HG02973 (cell line): ENCODE data around the gene KRT39.
"Not testable (repeated sequence)": the region's sequence is repeated elsewhere in the genome, so short reads cannot be mapped to it uniquely, and the experiment has no call there.

Experiments used
- ATAC-seq: cut with Tn5 transposase; IDR thresholded peaks from one replicate; pipeline ENCODE4 v1.9.1; 2021; ENCODE audit warnings: moderate library complexity; ENCODE audit not compliant: unreplicated experiment

The KRT39 gene

GRCh38 chr17:40944531-40944930 is 22.2 kb downstream of the KRT39 start:
- no peak for ATAC-seq

GRCh38 chr17:40942553-40942952 is 24.2 kb downstream of the KRT39 start:
- no peak for ATAC-seq

DNA sequence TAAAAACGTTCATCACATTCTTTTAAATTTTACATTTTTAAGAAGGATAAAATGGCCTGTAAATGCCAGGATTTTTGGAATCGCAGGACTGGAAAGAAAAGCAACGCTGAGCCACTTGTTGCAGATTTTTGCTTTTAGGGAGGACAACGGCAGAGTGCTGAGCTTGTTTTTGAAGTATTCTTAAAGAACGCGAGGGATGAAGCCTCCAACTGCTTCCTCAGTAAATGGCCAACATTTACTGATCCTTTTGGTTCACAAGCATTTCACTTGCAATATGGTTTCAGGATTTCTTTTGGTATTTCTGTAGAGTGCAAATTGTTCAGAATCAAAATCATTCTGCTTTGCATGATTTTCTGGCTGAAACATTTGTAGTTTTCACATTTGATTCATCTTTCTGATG is 26.5 kb downstream of the KRT39 start:
- no peak for ATAC-seq

- ATAC-seq = no peak
Observed at GRCh38 chr17:40938981-40939380, 27.8 kb downstream of the KRT39 start.

DNA sequence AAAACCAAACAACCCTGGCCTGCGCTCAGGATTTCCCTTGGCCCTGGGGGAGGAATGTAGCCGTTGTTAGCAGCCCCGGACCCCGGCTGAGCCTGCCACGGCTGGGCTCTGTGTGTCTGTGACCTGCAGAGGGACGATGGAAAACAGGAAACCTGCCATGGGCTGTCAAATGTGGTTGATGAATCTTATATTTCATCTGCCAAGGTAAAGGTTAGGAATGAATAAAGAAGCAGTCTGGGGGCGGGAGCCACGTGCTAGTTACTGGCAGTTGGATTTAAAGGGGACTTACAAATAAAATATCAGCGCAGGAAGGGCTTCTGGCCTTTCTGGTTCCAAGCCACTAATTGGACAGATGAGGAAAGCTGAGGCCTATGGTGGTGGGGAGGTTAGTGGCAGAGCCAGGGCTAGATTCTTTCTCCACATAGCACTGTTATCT is 29.3 kb downstream of the KRT39 start, which contains the start of gene KRT23:
TSS of gene KRT23 (minus strand) at position 263 of the 436 bp plus-strand sequence. CDS start 1,043 bp downstream, outside the sequence.
- ATAC-seq = no peak

GRCh38 chr17:40936976-40937375 is 29.8 kb downstream of the KRT39 start:
- no peak for ATAC-seq

- ATAC-seq = no peak
Observed at GRCh38 chr17:40936437-40936971, 30.2 kb downstream of the KRT39 start.

DNA sequence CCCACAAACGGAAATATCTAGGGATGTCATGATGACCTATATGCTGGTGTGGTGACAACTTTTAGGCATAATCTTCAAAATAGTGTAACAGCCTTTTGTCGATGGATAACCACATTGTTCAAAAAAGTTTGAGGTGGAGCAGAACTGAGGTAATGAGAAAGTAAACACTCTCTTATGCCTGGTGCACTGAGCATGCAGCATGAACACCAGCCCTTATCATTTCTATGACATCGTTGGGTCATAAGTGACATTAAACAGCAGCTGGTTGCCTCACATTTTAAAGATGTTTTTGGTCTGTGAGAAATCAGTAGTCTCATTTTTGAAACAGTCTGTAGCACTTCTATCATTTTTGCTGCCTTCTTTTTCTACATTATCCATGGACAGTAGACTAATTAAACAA is 31.1 kb downstream of the KRT39 start:
- no peak for ATAC-seq

GRCh38 chr17:40932608-40933007 is 34.1 kb downstream of the KRT39 start:
- ATAC-seq = no peak

DNA sequence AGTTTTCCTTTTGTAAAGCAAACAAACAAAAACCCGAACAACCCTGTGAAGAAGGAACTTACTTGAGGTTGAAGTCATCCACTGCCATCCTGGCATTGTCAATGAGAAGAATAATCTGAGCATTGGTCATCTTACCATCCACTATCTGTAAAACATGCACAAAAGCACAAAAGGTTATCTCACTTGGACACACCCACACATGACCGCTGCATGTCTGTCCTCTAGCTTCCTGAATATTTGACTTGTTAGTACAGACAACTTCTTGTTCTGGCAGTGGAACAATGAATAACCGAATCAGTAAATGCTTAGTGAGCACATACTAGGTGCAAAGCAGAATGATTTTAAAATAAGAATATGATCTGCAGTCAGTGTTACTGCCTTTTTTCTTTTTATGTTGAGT is 35.4 kb downstream of the KRT39 start:
- no peak for ATAC-seq

GRCh38 chr17:40926341-40926740 is 40.4 kb downstream of the KRT39 start:
- ATAC-seq = no peak

DNA sequence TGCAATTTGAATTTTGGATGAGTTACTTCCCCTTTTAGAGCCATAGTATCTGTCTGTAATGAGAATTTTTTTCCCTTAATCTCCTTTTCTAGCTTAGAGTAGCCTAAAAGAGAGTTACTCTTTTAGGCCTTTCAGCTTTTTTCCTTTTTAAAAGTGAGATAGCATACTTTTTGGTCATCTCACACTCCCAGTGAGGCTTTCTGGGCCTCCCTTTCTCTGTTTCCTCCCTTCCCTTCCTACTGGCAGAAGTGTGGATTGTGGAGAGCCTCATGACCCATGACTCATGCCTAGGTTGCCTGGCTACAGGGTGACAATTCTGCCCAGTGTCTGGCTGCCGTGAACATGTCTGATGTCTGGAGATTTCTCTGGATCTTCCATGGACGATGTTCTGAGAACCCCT is 44.5 kb downstream of the KRT39 start:
- no peak for ATAC-seq

- no peak for ATAC-seq
Observed at GRCh38 chr17:40921026-40921425, 45.7 kb downstream of the KRT39 start.

DNA sequence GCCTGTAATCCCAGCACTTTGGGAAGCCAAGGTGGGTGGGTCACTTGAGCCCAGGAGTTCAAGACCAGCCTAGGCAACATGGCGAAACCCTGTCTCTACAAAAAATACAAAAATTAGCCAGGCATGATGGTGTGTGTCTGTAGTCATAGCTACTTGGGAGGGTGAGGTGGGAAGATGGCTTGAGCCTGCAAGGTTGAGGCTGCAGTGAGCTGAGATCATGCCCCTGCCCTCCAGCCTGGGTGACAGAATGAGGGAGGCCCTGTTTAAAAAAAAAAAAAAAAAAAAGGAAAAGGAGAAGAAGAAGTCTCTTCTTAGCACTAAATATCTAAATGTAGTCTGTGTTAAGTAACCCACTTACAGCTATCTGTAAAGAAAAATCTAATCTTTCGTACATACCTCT is 49.6 kb downstream of the KRT39 start:
- ATAC-seq = not testable (repeated sequence)

GRCh38 chr17:40916366-40916765 is 50.4 kb downstream of the KRT39 start:
- ATAC-seq = no peak

DNA sequence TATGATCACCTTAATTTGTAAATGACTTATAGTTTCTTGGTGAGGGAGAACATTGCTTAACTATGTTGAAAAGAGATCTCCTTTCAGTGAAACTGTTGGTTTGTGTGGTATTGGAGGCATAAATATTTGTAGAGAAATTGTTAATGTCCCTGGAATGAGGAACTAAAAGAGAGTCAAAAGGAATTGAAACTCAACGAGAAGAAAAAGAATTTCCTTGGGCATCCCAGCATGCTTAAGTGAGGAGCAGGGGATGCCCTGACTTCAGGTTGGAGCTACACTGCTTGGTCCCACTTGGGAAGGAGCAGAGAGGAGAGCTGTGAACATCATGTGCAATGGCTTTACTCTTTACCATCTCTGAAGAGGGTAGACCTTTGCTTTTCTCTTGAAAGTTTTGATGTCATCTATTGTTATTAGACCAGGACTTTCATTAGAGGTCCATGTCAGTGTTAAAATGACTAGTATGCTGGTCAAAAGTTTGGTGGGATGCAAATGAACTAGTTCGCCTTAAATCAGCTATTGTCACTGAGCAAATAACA is 51.0 kb downstream of the KRT39 start:
- no peak for ATAC-seq

- ATAC-seq = no peak
Observed at GRCh38 chr17:40915199-40915661, 51.5 kb downstream of the KRT39 start.

- ATAC-seq = no peak
Observed at GRCh38 chr17:40914075-40914855, 52.5 kb downstream of the KRT39 start.

DNA sequence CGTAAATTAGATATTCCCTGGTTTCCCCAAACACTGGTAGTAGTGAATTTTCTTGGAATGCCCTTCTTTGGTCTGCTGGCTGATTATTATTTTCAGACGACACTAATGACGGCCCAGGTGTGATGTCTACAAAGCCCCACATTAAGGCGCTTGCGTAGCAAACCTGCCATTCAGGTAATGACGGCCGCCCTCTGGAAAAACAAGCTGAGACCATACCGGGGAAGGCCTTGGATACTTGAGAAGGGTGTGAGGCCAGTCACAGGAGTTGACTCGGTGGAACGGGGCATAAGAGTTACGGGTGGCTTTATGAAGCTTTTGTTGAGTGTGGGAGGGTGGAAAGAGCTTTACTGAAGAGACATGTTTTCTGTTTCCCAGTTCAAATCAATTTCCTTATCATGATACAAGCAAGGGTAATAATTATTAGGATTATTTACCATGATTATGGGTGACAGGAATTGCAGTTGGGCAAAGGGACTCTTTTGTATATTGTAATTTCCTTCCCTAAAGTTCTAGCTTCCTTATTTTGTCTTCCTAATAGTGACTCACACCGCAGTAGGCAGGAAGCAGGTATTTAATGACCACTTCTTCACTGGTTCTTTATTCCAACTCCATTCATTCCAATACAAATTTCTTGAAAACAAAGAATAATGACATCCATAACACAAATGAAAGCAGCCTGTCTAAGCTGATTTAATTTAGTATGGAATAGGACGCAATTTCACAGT is 54.1 kb downstream of the KRT39 start:
- ATAC-seq = no peak

GRCh38 chr17:40910441-40910841 is 56.3 kb downstream of the KRT39 start:
- ATAC-seq = no peak

GRCh38 chr17:40909755-40910154 is 57.0 kb downstream of the KRT39 start:
- ATAC-seq = no peak

DNA sequence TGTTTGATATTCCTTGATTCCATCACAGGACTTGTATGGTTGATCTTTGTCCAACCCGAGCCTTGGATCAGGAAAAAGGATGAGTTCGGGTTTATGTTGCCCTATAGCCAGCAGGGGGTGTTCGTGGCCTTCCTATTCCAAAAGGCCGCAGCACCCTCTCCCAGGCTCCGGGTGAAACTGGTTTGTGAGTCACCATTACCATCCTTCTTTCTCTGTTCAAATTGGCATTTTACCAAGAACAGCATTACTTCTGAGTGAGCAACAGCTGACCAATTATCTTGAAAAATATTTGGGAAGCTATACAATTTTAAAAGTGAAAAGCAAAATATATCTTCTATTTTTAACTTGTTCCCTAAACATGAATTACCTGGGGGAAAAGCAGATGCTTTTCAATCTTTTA is 57.4 kb downstream of the KRT39 start:
- ATAC-seq = no peak
